ENCODE results near the gene ZNF888.

GRCh38 chr19:52942386-52943133, 19.3 kb upstream of the ZNF888 start:
- TF ChIP-seq POLR2AphosphoS5 (IDR thresholded peaks at IDR 0.05; ENCODE audit: low read depth, low read length) (peak; percentile 82), TAF1 (IDR thresholded peaks at IDR 0.05; ENCODE audit: low read depth, low read length) (peak; percentile 60), SPI1 (IDR thresholded peaks at IDR 0.05; ENCODE audit: low read depth, low read length) (no peak), POLR2A (IDR thresholded peaks at IDR 0.05; ENCODE audit: low read depth, low read length) (peak; percentile 84)

Data from GM12891 (cell line).